ENCODE data around the gene ZNF532.
"Not testable (repeated sequence)": the region's sequence is repeated elsewhere in the genome, so short reads cannot be mapped to it uniquely, and the experiment has no call there.

ZNF532 gene

GRCh38 chr18:59011786-59012185 lies 147.1 kb downstream of the ZNF532 start:
- DNase-seq = no peak

- DNase-seq = no peak
Observed at GRCh38 chr18:59012815-59013705, 148.4 kb downstream of the ZNF532 start.

GRCh38 chr18:59013744-59014143 lies 149.1 kb downstream of the ZNF532 start:
- no peak for DNase-seq

- no peak for DNase-seq
Observed at GRCh38 chr18:59015531-59016152, 151.0 kb downstream of the ZNF532 start.

- DNase-seq = no peak
Observed at GRCh38 chr18:59021500-59021899, 156.8 kb downstream of the ZNF532 start.

GRCh38 chr18:59022167-59022945 lies 157.7 kb downstream of the ZNF532 start:
- no peak for DNase-seq

GRCh38 chr18:59024829-59025228 lies 160.2 kb downstream of the ZNF532 start:
- no peak for DNase-seq

- not testable (repeated sequence) for DNase-seq
Observed at GRCh38 chr18:59025532-59025931, 160.9 kb downstream of the ZNF532 start.

- no peak for DNase-seq
Observed at GRCh38 chr18:59026364-59026763, 161.7 kb downstream of the ZNF532 start.

GRCh38 chr18:59026831-59027410 lies 162.2 kb downstream of the ZNF532 start:
- DNase-seq = no peak

- DNase-seq = no peak
Observed at GRCh38 chr18:59029663-59030429, 165.2 kb downstream of the ZNF532 start.

GRCh38 chr18:59032308-59032707 lies 167.6 kb downstream of the ZNF532 start:
- no peak for DNase-seq

GRCh38 chr18:59033359-59033758 lies 168.7 kb downstream of the ZNF532 start:
- DNase-seq = no peak

GRCh38 chr18:59033974-59034373 lies 169.3 kb downstream of the ZNF532 start:
- DNase-seq = no peak

GRCh38 chr18:59035591-59035990 lies 170.9 kb downstream of the ZNF532 start:
- no peak for DNase-seq
